SH-SY5Y (cell line): ENCODE data around the gene TREM2.

Experiments
- GATA2 ChIP-seq: IDR thresholded peaks from 2 replicates; pipeline ENCODE4 v1.6.1; 2011; ENCODE audit warnings: mild to moderate bottlenecking, low read depth, low read length
- GATA3 ChIP-seq: IDR thresholded peaks from 2 replicates; pipeline ENCODE4 v1.6.1; 2011; ENCODE audit warnings: low read depth, mild to moderate bottlenecking, low read length, moderate library complexity

DNA sequence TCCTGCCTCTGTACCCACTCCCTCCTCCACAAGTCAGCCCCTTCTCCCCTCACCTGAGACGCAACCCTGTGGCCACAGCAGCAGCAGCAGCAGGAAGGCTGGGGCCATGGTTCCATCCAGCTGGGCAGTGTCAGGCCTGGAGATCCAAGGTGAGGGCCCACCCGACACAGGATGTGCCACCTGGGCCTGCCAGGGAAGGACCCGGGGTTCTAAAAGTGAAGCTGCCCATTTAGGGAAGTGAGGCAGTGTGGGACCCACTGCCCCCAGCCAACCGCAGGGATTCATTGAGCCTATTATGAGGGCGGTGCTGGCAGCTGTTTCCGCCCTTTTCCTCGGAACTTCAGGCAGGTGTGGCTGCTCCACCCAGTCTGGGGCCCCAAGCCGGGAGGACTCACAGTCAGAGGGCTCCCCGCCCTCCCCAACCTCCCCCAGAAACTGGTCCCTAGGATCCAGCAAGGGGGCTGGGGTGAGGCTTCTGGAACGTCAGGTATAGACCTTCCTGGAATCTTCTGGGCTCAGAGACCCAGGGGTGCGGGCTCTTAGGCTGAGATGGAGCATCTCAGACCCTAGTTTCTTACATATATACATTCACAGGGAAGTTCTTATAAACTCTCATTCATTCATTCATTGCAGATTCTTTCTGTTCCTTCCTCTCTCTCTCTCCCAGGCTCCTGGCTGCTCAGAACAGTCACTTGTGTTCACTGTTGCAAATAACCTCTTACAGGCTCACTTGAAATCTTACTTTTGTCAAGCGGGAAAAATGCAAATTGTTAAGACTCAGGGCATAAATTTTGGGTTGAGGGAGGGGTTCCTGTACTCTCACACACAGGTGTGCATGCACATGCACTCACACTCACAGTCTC is 38.2 kb upstream of the TREM2 start, which contains the start of gene TREML2:
- TF ChIP-seq GATA2 (no peak), GATA3 (no peak)
